Measurements from ENCODE around the gene ICAM5. TPM values are rescaled to one million over a fixed set of nuclear protein-coding genes. Genes with fewer than 3 reads are reported as not detected.
"Not testable (repeated sequence)": the region's sequence is repeated elsewhere in the genome, so short reads cannot be mapped to it uniquely, and the experiment has no call there.

ICAM5 gene
- 0.70 and 0.82 TPM in 2 replicates for total RNA-seq

GRCh38 chr19:10289836-10290356, at the start of gene ICAM5:
Gene ICAM5 (plus strand): TSS chr19:10289952. CDS start chr19:10290044, 92 bp downstream.
- intact Hi-C loops (cut with micrococcal nuclease): no loop called here

- intact Hi-C loops (cut with micrococcal nuclease): not testable (repeated sequence)
Observed at GRCh38 chr19:10241826-10242449, 47.8 kb upstream of the ICAM5 start.

GRCh38 chr19:10243606-10244005, 46.1 kb upstream of the ICAM5 start:
- intact Hi-C loops (cut with micrococcal nuclease): no loop called here

- intact Hi-C loops (cut with micrococcal nuclease): no loop called here
Observed at GRCh38 chr19:10245189-10245939, 44.4 kb upstream of the ICAM5 start.

GRCh38 chr19:10246511-10246910, 43.2 kb upstream of the ICAM5 start:
- intact Hi-C loops (cut with micrococcal nuclease): no loop called here

- intact Hi-C loops (cut with micrococcal nuclease): loop anchor here (2.0 to 5.0 kb wide), 3 partner anchors 15 to 145 kb away; partner anchors contain the start of genes DNMT1 and PPAN
Observed at GRCh38 chr19:10251792-10252694, 37.7 kb upstream of the ICAM5 start, which contains the start of gene MRPL4. Gene MRPL4 (plus strand): TSS chr19:10252214. CDS start chr19:10252254, 40 bp downstream.

GRCh38 chr19:10252707-10253106, 37.0 kb upstream of the ICAM5 start:
- intact Hi-C loops (cut with micrococcal nuclease): loop anchor here (5.0 kb wide), 1 partner anchor 145 kb away; the partner anchor contains the start of gene PPAN

GRCh38 chr19:10254244-10254643, 35.5 kb upstream of the ICAM5 start:
- intact Hi-C loops (cut with micrococcal nuclease): loop anchor here (5.0 kb wide), 1 partner anchor 147 kb away; the partner anchor contains the start of gene PPAN

- intact Hi-C loops (cut with micrococcal nuclease): no loop called here
Observed at GRCh38 chr19:10255358-10255757, 34.4 kb upstream of the ICAM5 start.

GRCh38 chr19:10256551-10256950, 33.2 kb upstream of the ICAM5 start:
- intact Hi-C loops (cut with micrococcal nuclease): no loop called here

GRCh38 chr19:10256970-10257615, 32.7 kb upstream of the ICAM5 start:
- intact Hi-C loops (cut with micrococcal nuclease): no loop called here

- intact Hi-C loops (cut with micrococcal nuclease): no loop called here
Observed at GRCh38 chr19:10258080-10258710, 31.6 kb upstream of the ICAM5 start.

- intact Hi-C loops (cut with micrococcal nuclease): no loop called here
Observed at GRCh38 chr19:10259162-10259905, 30.4 kb upstream of the ICAM5 start.

- intact Hi-C loops (cut with micrococcal nuclease): no loop called here
Observed at GRCh38 chr19:10260141-10260584, 29.6 kb upstream of the ICAM5 start.

GRCh38 chr19:10262771-10263170, 27.0 kb upstream of the ICAM5 start:
- intact Hi-C loops (cut with micrococcal nuclease): no loop called here

- intact Hi-C loops (cut with micrococcal nuclease): loop anchor here (5.0 kb wide), 1 partner anchor 71 kb away; the partner anchor contains the start of gene ICAM3
Observed at GRCh38 chr19:10266706-10267105, 23.0 kb upstream of the ICAM5 start.

GRCh38 chr19:10268071-10268470, 21.7 kb upstream of the ICAM5 start:
- intact Hi-C loops (cut with micrococcal nuclease): loop anchor here (5.0 kb wide), 1 partner anchor 69 kb away; the partner anchor contains the start of gene ICAM3

GRCh38 chr19:10269333-10270179, 20.2 kb upstream of the ICAM5 start:
- intact Hi-C loops (cut with micrococcal nuclease): loop anchor here (1.0 to 5.0 kb wide), 3 partner anchors 68 to 120 kb away; partner anchors contain the start of genes ICAM3 and TYK2
